NCI-H748 treated with DMSO at 0.1 percent for 48 hours (cell line): ENCODE results near the gene TCP1.
"Not testable (repeated sequence)": the region's sequence is repeated elsewhere in the genome, so short reads cannot be mapped to it uniquely, and the experiment has no call there.

Experiments
- DNase-seq: peaks from one replicate; lab custom pipeline; 2025; lab: John Stamatoyannopoulos, UW

TCP1 gene

DNA sequence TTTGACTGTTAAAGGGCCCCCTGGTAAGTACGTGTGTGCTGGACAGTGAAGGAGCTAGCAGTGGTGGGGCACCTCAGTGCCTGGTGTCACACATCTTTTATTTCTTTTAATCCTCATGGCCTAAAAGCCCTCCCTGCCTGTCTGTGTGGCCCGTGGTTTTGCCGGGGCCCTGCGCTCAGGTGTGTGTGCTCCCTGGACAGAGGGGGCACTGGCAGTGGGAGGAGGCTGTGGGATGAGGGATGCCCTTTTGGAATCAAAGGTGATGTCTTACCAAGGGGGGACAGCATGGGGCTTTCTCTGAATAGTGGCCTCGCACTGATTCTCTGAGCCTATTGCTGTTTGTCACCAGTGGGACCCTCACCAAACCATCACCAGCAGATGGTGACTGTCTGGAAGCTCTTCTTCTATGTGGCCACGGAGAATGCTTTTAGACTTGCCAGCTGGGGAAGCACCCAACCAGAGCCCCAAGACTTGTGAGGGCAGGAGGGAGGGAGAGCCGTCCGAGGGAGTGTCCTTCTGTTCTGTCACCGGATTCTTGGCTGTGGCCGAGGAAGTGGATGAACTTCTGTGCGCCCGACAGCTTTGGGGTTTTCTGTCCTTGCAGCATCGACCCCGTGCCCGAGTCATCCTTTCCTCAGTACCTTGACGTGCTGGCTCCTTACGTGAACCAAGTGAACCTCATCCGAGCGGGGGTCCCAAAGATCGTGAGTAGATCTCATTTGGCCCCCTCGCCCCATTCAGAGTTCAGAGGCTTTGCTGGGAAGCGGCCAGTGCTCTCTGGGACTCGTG is 28.7 kb upstream of the TCP1 start:
- no peak for DNase-seq

DNA sequence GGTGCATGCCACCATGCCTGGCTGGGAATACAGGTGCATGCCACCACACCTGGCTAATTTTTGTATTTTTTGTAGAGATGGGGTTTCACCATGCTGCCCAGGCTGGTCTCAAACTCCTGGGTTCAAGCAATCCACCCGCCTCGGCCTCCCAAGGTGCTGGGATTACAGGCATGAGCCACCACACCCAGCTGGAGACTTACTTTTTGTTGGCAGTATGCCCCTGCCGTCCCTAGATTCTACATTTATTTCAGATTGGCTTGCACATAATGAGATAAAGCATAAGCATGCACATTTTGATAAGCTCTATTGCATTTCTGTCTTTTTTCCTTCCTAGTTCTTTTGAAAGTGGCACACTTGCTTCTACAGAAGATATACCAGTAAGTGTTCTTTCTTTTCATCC is 27.4 kb upstream of the TCP1 start:
- DNase-seq = not testable (repeated sequence)

DNA sequence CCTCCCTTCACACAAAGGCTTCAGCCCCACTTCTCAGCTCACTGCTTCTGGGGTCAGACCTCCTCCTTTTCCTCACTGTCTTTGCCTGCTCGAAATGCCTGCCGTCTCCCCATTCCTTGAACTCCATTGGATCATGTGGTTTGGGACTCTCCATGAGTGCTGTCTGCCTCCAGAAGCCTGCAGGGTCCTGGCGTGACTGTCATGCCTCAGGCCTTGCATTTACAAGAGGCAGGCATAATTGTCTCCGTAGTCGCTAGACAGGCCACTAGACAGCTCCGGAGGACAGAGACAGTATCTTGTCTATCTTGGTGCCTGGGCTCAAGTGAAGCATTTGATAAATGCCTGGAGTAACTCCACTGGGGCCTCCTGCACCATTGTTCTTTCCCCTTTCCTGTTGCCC is 26.0 kb upstream of the TCP1 start:
- no peak for DNase-seq

DNA sequence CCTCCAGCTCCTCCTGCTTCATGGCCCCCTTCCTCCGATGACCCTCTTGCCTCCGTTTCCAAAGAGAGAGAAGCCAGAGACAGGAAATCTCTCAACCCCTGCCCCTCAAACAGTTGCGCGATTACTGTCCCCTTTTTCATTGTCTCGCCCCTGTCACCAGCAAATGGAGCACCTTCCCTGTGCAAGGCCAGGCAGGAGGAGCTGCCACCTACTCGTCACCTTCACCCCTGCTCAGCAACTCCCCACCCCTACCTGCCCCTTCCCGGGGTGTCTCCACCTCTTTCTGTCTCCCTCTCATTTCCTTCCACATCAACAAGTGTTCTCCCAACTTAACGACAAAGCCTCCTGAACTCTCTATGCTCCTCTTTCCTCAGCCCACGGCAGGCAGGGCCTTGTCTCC is 24.4 kb upstream of the TCP1 start:
- DNase-seq = no peak

DNA sequence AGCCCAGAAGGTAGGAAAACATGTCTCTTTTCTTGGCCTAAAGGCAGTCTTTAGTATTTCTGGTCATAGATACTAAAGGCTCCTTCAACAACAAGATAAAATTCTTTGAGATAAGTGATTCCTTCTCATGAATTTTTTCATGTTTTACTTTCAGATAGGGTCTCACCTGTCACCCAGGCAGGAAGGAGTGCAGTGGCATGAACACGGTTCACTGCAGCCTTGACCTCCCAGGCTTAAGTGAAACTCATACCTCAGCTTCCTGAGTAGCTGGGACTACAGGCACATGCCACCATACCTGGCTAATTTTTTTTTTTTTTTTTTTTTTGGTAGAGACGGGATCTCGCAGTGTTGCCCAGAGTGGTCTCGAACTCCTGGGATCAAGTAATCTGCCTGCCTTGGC is 19.7 kb upstream of the TCP1 start:
- DNase-seq = no peak

DNA sequence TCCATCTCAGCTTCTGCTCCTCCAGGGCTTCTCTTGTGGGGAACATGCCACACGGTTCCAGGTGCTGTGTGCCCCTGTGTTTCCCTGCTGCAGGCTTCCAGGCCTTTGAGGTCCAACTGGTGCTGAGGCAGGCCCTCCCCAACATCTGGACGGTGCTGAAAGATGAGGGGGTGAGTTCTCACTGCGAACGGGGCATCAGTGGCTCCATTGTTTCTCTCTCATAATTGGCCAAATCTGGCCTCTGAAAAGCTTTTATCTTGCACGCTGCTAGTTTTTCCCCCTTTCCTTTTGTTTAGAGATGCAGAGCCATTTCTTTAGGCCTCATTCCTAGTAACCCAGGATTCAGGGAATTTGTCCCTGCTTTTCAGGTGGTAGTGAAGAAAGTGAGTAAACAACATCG is 19.2 kb upstream of the TCP1 start:
- DNase-seq = no peak

DNA sequence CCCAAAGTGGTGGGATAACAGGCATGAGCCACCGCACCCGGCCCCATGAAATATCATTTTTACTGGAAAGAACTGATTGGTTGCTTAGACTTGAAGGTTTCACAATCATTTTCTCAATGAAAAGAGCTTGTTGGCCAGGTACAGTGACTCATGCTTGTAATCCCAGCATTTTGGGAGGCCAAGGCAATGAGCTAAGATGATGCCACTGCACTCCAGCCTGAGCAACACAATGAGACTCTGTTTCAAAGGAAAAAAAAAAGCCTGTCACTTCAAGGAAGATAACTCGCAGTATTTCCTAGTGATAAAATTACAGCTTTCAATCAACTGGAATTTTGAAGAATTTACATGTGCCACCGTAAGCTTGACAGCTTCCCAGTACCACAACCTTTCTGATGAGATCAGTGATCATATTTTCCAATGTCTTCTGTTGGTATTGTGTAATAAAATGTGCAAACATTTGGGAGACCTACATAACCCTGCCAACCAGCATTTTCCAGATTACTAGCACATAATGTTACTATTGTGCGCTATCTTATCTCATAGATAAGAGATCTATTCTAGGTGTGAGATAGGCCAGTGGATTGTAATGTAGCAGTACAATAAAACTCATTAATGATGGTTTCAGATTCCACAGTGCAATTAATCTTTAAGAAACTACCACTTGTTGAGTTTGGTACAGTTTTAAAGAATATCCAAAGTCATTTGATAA is 17.9 kb upstream of the TCP1 start:
- no peak for DNase-seq

DNA sequence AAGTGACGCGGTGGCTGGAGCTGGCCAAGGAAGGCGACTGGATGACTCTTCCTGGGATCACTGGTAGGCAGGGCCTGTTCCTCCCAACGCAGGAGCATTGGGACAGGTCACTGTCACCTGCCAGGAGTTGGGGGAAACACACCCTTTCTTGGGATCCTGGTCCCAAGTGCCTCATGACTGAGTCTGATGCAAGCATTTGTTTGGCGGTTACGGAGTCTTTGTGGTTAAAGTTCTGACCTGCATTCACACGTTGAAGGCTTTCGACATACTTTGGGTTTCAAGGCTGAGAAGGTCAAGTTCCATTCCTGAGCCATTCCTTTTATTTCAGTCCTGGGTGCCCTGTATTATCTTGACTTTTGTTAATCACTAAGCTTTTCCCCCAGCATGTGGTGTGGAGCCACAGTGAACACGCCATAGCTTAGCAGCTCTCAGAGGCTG is 16.6 kb upstream of the TCP1 start:
- no peak for DNase-seq

DNA sequence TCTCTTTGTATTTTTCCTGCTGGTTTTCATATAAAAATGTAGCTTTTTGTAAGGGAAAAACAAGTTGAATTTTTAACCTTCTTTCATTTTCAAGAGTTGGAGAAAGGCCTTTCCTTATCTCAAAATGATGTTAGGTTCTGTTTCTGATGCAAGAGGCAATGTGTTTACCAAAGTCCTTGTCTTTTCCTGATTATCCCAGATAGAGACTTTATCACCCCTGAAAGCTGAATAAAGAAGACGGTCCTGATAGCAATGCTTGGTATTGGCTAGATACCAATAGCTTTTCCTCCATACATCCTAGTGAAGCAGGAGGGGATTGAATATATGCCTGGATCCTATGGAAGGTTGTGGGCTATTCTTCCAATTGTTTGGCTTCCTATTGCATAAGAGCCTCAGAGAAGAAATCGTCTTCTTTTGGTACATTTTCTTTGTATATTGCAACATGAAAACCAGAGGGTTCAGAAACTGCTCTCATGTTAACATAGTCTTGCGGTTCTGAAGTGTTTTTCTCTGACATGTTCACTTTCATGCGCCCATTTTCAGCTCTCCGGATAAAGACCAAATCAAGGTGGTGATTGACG is 16.1 kb upstream of the TCP1 start:
- DNase-seq = no peak

DNA sequence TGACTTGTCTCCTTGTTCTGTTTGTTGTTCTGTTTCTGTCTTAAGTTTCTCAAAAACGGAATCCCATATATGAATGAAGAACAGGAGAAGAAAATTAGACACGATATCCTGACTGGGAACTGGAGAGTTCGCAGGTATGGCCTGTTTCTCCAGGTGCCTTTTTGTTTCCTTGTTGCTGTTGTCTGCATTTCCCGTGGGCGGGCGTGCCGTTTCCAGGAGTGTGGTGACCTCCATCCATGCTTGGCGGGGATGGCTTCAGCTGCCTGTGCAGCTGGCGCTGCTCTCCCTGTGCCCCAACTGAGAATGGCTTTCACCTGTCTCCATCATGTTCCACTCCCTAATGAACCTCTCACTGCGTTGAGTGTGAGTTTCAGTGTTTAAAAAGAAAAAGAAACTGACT is 15.1 kb upstream of the TCP1 start:
- no peak for DNase-seq

DNA sequence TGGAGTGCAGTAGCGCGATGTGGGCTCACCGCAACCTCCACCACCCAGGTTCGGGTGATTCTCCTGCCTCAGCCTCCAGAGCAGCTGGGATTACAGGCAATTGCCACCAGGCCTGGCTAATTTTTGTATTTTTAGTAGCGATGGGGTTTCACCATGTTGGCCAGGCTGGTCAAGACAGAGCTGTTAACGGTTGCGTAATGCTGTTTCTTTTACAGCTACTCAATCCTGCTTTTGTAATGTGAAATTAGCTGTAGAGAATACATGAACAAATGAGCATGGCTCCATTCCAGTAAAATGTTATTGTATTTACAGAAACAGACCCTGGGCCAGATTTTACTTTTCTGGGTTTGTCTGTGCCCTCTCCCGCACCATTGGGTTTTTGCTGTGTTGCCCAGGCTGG is 12.5 kb upstream of the TCP1 start:
- no peak for DNase-seq

DNA sequence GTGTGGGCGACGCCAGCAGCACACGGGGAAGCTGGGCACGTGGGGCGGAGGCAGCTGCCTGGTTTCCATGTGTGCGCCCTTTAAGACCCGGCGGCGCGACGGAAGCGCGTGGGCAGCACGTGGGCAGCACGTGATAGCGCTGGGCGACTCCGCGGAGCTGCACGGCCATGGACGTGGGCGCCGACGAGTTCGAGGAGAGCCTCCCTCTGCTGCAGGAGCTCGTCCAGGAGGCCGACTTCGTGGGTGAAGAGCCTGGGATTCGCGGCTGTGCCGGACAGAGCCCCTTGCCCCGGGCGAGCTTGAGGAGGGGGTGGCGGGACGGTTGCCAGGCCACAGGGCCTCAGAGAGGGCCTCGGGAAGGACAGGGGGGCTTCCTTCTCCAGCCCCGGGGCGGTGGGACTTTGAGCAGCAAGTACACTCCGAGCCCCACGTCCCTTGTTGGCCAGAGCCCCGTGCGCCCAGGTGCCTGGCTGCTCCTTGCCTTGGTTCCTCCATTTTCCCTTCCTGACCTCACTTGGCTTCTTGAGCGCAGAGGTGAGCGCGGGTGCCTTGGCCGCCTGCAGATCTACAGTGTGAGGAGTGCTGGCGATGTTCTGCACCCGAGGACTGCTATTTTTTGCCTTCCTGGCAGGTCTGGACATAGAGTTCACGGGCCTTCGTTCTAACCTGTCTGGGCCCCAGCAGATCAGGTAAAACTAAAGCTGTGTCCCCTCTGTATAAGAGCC is 10.9 kb upstream of the TCP1 start, which contains the start of gene PNLDC1:
PNLDC1 (plus strand) TSS at position 136 of the 725 bp plus-strand sequence; CDS start at position 168, 32 bp downstream.
- no peak for DNase-seq

DNA sequence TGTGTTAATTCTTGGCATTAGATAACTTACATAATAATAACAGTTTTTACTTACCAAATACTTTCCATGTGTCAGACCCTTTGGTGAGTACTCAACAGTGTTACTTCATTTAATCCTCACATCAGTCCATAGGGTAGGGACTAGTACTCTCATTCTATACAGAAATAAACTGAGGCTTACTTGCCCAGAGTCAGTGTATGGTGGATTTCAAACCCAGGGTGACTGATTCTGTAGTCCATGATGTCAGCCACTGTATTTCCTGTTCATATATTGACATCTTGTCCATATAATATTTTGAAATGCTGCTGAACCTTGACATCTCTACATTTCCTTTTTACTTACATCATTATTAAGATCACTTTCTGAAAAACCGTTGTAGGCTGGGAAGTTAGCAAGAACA is 8.2 kb upstream of the TCP1 start:
- no peak for DNase-seq

DNA sequence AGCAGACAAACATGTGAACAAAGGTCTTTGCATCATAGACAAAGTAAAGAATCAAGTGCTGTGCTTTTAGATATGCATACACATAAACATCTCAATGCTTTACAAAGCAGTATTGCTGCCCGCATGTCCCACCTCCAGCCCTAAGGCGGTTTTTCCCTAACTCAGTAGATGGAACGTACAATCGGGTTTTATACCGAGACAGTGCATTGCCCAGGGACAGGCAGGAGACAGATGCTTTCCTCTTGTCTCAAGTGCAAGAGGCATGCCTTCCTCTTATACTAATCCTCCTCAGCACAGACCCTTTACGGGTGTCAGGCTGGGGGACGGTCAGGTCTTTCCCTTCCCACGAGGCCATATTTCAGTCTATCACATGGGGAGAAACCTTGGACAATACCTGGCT is 5.6 kb upstream of the TCP1 start:
- DNase-seq = not testable (repeated sequence)

DNA sequence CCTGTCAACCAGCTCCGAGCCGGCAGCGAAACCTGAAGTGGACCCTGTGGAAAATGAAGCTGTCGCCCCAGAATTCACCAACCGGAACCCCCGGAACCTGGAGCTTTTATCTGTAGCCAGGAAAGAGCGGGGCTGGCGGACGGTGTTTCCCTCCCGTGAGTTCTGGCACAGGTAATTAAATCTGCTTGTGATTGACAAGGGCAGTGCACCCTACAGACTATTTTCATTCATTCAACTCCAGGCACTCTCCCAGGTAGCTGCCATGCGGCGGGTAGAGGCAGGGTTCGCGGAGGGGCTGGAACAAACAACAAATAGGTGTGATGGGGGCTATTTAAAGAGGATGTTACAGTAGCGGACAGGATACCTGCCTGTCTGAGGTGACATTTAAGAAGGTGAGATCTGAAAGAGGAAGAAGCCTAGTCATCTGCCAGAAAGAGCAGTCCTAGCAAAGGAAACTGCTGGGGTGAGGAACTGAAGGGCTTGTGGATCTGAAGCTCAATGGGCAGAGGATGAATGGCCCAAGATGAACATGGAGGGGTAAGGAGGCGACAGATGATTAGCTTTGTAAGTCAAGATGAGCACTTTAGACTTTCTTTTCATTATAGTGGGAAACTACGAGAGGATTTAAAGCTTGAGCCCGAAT is 1.7 kb upstream of the TCP1 start:
- DNase-seq = no peak

DNA sequence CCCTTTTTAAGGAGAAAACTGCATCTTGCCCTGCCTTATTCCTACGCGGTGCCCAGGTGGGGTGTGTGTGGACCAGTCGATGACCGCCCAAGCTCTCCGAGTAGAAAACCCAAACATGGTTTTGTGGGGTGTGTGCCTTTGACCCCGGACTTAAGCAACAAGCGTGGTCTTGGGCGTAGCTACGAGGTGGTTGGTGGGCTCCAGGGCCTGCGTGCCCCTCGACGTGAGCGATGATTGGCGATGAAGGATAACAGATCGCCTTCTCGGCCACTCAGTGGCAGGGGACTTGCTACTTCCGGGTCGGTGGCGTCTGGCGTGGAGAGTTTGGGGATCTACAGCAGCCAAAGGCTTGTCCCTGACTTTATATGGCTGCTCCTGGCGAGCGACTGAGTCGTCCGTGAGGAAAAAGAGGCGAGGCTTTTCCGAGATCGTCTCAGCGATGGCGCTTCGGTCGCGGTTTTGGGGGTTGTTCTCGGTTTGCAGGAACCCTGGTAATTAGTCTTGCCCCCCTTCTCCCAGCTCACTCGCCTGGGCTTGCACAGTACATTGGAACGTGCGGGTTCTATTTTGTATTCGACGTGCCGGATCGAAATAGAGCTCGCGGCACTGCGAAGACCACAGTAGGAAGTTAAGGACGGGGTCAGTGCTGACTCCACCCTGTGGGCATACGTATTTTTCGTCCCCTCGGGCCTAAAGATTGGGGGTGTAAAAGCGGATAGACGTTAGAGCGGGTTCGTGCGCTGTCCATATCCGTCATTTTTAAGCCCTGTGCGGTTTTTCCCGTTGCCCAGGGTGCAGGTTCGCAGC is 950 bp upstream of the TCP1 start, which contains the start of gene MRPL18:
MRPL18 (plus strand) TSS at position 319 of the 807 bp plus-strand sequence; CDS start at position 440, 121 bp downstream.
- DNase-seq = peak; percentile 87

DNA sequence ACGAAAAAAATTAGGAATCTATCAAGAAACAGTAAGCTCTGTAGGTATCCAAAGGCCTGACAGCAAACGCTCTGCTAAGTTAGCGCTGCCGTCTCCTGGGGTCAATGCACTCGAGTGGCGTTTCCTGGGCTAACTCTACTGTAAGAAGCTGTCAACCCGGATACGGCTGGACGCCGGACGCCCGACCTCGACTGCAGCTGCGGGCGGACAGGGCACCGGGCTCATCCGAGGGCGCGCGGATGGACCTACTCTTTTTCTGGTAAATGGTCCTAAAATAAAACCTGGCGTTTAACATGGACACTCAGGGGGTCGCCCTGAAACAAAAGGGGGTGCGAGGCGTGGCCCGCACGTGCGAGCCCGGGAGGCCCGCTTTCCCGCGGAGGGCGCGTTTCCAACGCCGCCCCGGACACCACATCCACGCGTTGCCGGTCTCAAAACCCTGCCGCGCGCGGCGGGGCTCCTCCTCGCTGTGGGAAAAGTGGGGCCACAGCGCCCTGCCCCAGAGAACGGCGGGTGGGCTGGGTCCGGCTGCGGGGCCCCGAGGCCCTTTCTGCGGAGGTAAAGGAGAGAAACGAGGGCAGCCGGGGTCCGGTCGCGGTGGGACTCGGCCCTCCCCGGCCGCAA is 537 bp downstream of the TCP1 start:
- no peak for DNase-seq

DNA sequence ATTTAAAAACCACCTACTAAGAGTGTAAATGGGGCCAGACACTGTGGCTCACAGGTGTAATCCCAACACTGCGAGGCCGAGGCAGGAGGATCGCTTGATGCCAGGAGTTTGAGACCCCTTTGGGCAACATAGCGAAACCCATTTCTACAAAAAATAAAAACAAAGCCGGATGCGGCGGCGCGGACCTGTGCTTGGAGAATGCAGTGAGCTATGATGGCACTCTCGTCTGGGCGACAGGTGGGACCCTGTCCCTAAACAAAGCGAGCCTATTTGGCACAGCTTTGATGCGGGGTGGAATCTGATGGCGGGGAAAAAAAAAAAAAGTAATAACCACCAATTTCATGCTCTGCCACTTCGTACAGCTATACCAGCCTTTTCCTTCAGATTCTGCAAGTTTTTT is 1.1 kb downstream of the TCP1 start:
- no peak for DNase-seq

DNA sequence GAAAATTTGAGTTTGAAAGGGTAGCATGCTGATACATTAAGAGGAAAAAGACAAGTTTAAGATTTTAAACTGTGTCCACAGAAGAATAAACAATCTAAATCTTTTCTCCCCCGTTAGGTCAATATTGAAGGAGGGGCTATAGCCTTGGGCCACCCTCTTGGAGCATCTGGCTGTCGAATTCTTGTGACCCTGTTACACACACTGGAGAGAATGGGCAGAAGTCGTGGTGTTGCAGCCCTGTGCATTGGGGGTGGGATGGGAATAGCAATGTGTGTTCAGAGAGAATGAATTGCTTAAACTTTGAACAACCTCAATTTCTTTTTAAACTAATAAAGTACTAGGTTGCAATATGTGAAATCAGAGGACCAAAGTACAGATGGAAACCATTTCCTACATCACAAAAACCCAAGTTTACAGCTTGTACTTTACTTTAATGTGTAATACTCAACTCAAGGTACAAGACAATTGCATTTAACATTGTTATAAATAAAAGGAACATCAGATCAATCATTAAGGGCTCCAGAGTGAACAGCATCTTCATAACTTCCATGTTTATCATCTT is 10.8 kb downstream of the TCP1 start:
- no peak for DNase-seq

DNA sequence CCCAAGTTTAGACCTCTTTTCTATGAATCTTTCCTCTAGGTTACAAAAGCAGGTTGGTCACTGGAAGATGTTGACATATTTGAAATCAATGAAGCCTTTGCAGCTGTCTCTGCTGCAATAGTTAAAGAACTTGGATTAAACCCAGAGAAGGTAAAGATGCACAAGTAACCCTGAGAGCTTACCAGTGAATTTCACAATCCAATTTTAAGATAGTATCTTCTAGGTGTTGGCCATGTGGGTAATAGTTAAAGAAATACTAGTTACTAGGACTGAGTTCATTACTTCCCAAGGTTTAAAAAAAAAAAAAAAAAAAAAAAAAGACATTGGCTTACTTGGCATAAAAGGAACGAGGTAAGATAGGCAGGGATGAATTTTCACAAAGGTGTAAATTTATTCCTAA is 11.3 kb downstream of the TCP1 start:
- no peak for DNase-seq
